ENCODE data around the gene P2RY2.

The P2RY2 gene

DNA sequence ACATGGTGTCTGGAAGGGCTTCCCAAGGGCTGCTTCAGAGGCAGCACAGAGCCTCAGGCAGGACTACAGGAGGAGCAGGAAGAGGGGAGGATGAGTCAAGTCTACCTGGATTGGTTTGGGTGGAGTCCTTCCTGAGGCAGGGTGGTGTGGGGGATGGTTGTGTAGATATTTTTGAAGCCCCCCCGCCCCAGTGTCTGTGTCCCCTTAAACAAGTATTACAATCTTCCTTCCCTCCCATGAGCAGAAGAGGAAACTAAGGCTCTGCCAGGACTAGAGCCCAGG, 41.3 kb upstream of the P2RY2 start:
- Histone ChIP-seq H3K36me3 (ENCODE audit: insufficient read depth, low read length) (no peaks in the 10 kb centered on the region), H3K79me2 (ENCODE audit: control insufficient read depth, insufficient read depth, low read length, unreplicated experiment) (no peaks in the 10 kb centered on the region)

DNA sequence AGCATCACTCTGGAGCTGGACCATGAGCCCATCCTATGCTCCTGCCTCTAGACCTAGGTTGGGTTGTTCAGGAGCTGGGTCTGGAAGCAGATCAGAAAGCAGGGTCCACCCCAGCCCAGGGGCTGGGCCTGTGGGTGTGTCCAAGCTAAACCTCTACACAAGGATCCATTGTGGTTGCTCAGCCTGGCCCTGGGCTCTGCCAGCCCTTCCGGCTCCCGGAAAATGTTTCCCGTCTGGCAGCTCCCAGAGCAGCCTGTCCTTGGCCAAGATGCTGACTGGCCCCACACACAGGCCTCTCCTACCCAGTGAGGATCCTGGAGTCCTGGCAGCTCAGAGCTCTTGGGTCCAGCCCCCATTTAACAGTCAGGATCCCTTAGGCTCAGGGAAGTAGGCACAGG, 40.7 kb upstream of the P2RY2 start:
- Histone ChIP-seq H3K79me2 (ENCODE audit: control insufficient read depth, insufficient read depth, low read length, unreplicated experiment) (no peaks in the 10 kb centered on the region), H2AFZ (ENCODE audit: low read length, unreplicated experiment) (peak overlapping the region; percentile 55), H3K4me1 (ENCODE audit: control insufficient read depth, insufficient read depth, low read length, unreplicated experiment) (peaks cover 9% of the 10 kb centered on the region), H3K27me3 (ENCODE audit: insufficient read depth, low read length) (no peaks in the 10 kb centered on the region), H3K36me3 (ENCODE audit: insufficient read depth, low read length) (no peaks in the 10 kb centered on the region), H3K27ac (ENCODE audit: low read depth, low read length) (no peak overlapping the region), H3K4me3 (ENCODE audit: low read depth, low read length) (no peak overlapping the region)

More for the DNA sequence above, 41.3 kb upstream of the P2RY2 start:
- Histone ChIP-seq H3K4me3 (ENCODE audit: low read depth, low read length) (no peak overlapping the region), H3K4me1 (ENCODE audit: control insufficient read depth, insufficient read depth, low read length, unreplicated experiment) (peaks cover 9% of the 10 kb centered on the region), H3K27ac (ENCODE audit: low read depth, low read length) (no peak overlapping the region), H2AFZ (ENCODE audit: low read length, unreplicated experiment) (no peak overlapping the region), H3K27me3 (ENCODE audit: insufficient read depth, low read length) (no peaks in the 10 kb centered on the region)

DNA sequence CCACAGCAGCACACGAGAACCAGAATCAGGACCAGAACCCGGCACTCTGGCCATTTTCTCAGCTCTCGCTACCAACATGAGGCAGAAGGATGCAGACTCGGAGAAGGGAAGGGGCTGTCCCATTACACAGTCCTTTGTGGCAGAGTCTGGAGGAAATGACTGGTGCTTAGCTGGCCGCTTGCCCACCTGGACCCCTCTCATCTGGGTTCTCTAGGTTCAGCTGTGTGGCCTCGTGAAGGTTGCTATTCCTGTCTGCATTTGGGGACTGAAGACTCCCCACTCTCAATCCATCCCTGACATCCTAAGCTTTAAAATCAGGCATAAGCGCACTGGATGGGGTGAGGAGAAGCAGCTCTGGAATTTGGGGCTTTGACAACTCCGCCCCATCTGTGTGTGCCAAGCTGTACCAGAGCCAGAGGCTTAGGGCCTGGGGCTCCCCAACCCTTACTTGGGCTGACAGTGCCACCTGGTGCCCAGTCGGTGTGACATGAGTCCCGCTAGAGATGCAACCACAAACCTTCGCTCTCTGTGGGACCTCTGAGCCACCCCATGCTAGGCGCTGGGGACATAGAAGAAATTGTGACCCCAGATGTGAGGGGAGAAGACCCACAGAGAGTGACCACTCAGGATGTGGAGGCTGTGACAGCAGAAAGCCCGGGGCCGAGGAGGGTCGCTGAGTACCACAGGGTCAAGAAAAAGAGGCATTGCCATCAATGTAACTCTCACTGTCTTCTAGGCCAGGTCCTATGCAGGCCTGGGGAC, 40.1 kb upstream of the P2RY2 start:
- Histone ChIP-seq H3K27me3 (ENCODE audit: insufficient read depth, low read length) (no peaks in the 10 kb centered on the region), H3K79me2 (ENCODE audit: control insufficient read depth, insufficient read depth, low read length, unreplicated experiment) (no peaks in the 10 kb centered on the region), H3K4me3 (ENCODE audit: low read depth, low read length) (no peak overlapping the region), H3K36me3 (ENCODE audit: insufficient read depth, low read length) (no peaks in the 10 kb centered on the region), H3K4me1 (ENCODE audit: control insufficient read depth, insufficient read depth, low read length, unreplicated experiment) (peaks cover 9% of the 10 kb centered on the region), H3K27ac (ENCODE audit: low read depth, low read length) (no peak overlapping the region), H2AFZ (ENCODE audit: low read length, unreplicated experiment) (peak overlapping the region; percentile 55)

DNA sequence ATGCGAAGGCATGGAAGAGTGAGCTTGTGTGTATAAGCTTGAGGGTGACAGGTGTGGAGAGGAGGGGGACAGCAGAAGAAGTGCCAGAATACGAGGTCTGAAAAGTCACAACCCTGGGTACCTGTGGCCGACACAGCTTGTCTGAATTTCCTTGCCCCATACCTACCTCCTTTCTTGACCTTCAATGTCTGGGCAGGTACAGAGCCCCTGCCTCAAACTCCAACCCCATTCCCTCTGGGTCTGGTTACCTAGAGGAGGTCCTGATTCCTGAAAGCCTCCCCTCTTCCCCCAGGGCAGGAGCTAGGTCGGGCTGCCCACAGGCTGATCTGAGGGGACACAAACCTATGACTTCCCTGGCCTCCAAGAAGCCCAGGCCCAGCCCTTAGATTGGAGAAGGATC, 39.4 kb upstream of the P2RY2 start:
- Histone ChIP-seq H3K36me3 (ENCODE audit: insufficient read depth, low read length) (no peaks in the 10 kb centered on the region), H3K4me1 (ENCODE audit: control insufficient read depth, insufficient read depth, low read length, unreplicated experiment) (peaks cover 9% of the 10 kb centered on the region), H3K27ac (ENCODE audit: low read depth, low read length) (no peak overlapping the region), H3K27me3 (ENCODE audit: insufficient read depth, low read length) (no peaks in the 10 kb centered on the region), H3K79me2 (ENCODE audit: control insufficient read depth, insufficient read depth, low read length, unreplicated experiment) (no peaks in the 10 kb centered on the region), H3K4me3 (ENCODE audit: low read depth, low read length) (no peak overlapping the region), H2AFZ (ENCODE audit: low read length, unreplicated experiment) (no peak overlapping the region)

DNA sequence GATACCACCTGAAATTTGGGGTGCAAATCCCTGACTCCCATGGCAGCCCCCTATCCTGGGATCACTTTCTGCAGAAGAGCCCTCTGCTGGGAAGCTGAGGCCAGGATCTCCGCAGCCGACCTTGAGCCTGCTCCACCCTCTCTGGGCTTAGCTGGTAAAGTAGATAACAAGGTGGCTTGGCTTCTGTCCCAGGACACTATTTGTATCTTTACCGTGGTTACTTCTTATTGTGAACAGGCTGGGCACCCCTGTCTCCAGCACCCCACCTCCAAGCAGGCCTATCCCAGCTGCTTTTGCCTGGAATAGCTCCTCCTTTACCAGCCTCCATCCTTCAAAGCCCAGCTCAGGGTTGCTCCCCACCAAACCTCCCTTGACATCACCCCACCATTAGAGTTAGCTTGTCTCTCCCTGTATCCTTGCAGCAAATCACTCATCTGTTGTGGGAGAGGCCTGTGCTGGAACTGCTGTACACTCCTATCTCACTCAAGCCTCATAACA, 35.2 kb upstream of the P2RY2 start:
- Histone ChIP-seq H3K4me1 (ENCODE audit: control insufficient read depth, insufficient read depth, low read length, unreplicated experiment) (peaks cover 28% of the 10 kb centered on the region), H3K27ac (ENCODE audit: low read depth, low read length) (no peak overlapping the region), H3K79me2 (ENCODE audit: control insufficient read depth, insufficient read depth, low read length, unreplicated experiment) (no peaks in the 10 kb centered on the region), H2AFZ (ENCODE audit: low read length, unreplicated experiment) (no peak overlapping the region), H3K27me3 (ENCODE audit: insufficient read depth, low read length) (no peaks in the 10 kb centered on the region), H3K36me3 (ENCODE audit: insufficient read depth, low read length) (no peaks in the 10 kb centered on the region), H3K4me3 (ENCODE audit: low read depth, low read length) (no peak overlapping the region)

DNA sequence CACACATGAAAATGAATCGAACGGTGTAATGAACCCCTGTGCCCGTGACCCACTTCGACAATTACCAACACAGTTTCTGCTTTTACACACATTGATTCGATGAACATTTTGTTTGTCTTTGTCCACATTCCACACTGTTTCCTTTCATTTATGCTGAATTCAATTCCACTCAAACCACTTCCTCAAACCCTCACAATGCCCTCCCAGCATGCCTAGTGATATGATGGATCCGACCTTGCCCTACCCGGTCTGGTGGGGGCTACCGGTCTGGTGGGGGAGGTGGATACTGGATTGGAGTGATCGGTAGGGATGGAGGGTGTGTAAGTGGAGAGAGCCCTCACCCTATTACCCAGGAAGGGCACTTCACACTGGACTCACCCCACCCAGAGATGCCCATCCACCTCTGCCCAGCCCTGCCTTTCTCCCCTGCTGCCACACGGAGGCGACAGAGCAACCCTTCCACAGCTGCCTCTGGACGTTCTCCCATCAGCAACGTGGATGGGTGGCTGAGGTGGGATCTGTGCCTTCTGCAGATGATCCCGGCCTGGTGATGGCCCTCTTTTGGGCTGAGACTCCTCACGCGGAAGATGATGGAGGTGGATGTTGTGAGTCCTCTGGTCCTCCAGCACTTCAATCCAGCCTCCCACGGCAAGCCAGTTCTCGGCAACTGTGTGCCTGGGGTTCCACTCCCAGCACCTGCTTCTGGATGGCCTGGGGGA, 33.0 kb upstream of the P2RY2 start:
- H3K36me3 ChIP-seq (ENCODE audit: insufficient read depth, low read length), result no peaks in the 10 kb centered on the region
- no peaks in the 10 kb centered on the region for H3K79me2 ChIP-seq (ENCODE audit: control insufficient read depth, insufficient read depth, low read length, unreplicated experiment)
- peak overlapping the region; percentile 40 for H2AFZ ChIP-seq (ENCODE audit: low read length, unreplicated experiment)
- peak overlapping the region; percentile 74 for H3K27ac ChIP-seq (ENCODE audit: low read depth, low read length)
- no peaks in the 10 kb centered on the region for H3K27me3 ChIP-seq (ENCODE audit: insufficient read depth, low read length)
- H3K4me1 ChIP-seq (ENCODE audit: control insufficient read depth, insufficient read depth, low read length, unreplicated experiment), result peaks cover 31% of the 10 kb centered on the region
- peak overlapping the region; percentile 38 for H3K4me3 ChIP-seq (ENCODE audit: low read depth, low read length)

DNA sequence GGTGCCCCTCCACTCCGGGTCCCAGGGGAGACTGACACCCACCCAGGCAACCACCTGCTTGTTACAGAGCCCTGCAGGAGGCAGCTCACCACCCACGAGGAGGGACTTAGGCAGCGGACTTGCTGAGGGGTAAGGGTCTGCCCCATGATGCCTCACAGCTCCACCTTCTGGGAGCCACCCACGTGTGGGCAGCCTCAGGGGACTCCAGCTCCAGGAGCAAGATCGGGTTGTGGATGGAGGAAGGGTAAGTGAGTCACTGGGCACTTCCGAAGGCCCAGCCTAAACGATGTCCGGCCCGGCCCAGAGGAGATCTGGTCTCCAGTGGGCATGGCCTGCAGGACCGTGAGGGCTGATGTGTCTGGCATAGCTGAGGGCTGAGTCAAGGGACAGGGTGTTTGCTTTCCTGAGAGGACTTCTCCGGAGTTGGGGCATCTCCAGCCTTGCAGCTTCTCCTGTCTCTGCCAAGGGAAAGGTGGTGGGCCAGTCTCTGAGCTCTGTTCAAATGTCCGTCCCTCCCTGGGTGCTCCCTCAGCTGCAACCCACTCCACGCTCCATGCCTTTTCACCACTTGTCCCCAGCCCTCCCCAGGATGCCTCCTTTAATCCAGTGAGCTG, 32.3 kb upstream of the P2RY2 start:
- no peaks in the 10 kb centered on the region for H3K79me2 ChIP-seq (ENCODE audit: control insufficient read depth, insufficient read depth, low read length, unreplicated experiment)
- peak overlapping the region; percentile 38 for H3K4me3 ChIP-seq (ENCODE audit: low read depth, low read length)
- H3K36me3 ChIP-seq (ENCODE audit: insufficient read depth, low read length), result no peaks in the 10 kb centered on the region
- peak overlapping the region; percentile 74 for H3K27ac ChIP-seq (ENCODE audit: low read depth, low read length)
- peak overlapping the region; percentile 40 for H2AFZ ChIP-seq (ENCODE audit: low read length, unreplicated experiment)
- peaks cover 31% of the 10 kb centered on the region for H3K4me1 ChIP-seq (ENCODE audit: control insufficient read depth, insufficient read depth, low read length, unreplicated experiment)
- no peaks in the 10 kb centered on the region for H3K27me3 ChIP-seq (ENCODE audit: insufficient read depth, low read length)

DNA sequence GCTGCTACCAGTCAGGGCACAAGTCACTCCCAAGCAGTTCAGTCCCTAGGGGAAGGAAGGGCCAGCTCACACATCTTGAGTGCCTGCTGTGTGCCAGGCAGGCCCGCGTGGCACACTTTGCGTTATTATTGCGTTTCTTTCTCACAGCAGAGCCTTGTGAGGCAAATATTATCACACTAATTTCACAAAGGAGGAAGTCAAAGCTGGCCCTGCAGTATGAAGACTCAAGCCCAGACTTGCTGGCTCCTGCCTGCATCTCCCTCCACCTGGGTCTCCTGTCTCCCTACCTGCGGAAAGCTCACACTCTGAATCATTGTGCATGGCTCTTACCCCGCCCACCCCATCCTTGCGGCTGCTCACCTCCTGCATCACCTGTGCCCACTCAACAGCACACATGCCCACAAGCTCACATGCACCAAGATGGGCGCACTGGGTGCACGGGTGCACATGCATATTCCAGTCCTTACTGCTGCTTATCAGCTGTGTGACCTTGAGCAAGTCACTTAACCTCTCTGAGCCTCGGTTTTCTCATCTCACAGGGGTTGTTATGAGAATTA, 31.7 kb upstream of the P2RY2 start:
- Histone ChIP-seq H3K27ac (ENCODE audit: low read depth, low read length) (peak overlapping the region; percentile 74), H3K79me2 (ENCODE audit: control insufficient read depth, insufficient read depth, low read length, unreplicated experiment) (no peaks in the 10 kb centered on the region), H2AFZ (ENCODE audit: low read length, unreplicated experiment) (peak overlapping the region; percentile 10), H3K36me3 (ENCODE audit: insufficient read depth, low read length) (no peaks in the 10 kb centered on the region), H3K4me3 (ENCODE audit: low read depth, low read length) (peak overlapping the region; percentile 38), H3K27me3 (ENCODE audit: insufficient read depth, low read length) (no peaks in the 10 kb centered on the region), H3K4me1 (ENCODE audit: control insufficient read depth, insufficient read depth, low read length, unreplicated experiment) (peaks cover 31% of the 10 kb centered on the region)

DNA sequence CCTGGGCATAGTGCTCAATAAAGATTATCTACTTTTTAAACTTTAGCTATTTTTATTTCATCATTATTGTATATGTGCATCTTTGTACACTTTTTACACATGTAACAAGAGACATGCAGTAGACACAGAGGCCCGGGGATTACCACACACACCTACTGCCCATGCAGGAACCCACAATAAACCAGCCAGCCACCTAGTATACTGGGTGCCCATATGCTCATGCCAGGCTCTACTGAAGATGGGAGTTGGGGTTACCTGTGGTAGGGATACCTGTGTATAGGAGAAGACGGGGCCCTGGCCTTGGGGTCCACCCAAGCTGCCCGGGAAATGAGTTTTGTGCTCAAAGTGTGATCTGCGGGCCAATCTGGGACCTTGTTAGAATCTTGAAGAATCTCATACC, 31.2 kb upstream of the P2RY2 start:
- H3K27me3 ChIP-seq (ENCODE audit: insufficient read depth, low read length), result no peaks in the 10 kb centered on the region
- no peak overlapping the region for H3K4me3 ChIP-seq (ENCODE audit: low read depth, low read length)
- peak overlapping the region; percentile 74; the same call in 1 of the 2 replicates for H3K27ac ChIP-seq (ENCODE audit: low read depth, low read length)
- H2AFZ ChIP-seq (ENCODE audit: low read length, unreplicated experiment), result no peak overlapping the region
- no peaks in the 10 kb centered on the region for H3K79me2 ChIP-seq (ENCODE audit: control insufficient read depth, insufficient read depth, low read length, unreplicated experiment)
- no peaks in the 10 kb centered on the region for H3K36me3 ChIP-seq (ENCODE audit: insufficient read depth, low read length)
- H3K4me1 ChIP-seq (ENCODE audit: control insufficient read depth, insufficient read depth, low read length, unreplicated experiment), result peaks cover 31% of the 10 kb centered on the region

DNA sequence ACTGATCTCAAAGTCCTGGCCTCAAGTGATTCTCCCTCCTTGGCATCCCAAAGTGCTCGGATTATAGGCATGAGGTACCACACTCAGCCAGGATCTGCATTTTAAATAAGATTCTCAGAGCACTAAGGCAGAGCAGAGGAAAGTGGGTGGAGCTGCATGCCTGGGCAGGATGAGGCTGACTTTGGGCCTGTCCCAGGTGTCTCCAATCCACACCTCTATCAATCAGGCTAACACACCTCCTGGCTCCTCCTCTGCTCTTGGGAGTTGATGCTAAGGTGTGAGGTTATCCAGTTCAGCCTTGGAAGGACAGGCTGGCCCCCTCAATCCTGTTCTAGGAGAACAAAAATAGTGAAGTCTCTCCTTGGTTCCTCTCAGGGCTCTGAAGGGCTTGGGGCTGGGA, 30.2 kb upstream of the P2RY2 start:
- peaks cover 36% of the 10 kb centered on the region for H3K4me1 ChIP-seq (ENCODE audit: control insufficient read depth, insufficient read depth, low read length, unreplicated experiment)

More for the DNA sequence above, 30.2 kb upstream of the P2RY2 start:
- Histone ChIP-seq H3K36me3 (ENCODE audit: insufficient read depth, low read length) (no peaks in the 10 kb centered on the region), H3K79me2 (ENCODE audit: control insufficient read depth, insufficient read depth, low read length, unreplicated experiment) (no peaks in the 10 kb centered on the region), H3K27me3 (ENCODE audit: insufficient read depth, low read length) (no peaks in the 10 kb centered on the region), H2AFZ (ENCODE audit: low read length, unreplicated experiment) (no peak overlapping the region), H3K4me3 (ENCODE audit: low read depth, low read length) (no peak overlapping the region), H3K27ac (ENCODE audit: low read depth, low read length) (no peak overlapping the region)

Measured in ACC112 (cell line).